HEK293T (cell line): ENCODE results near the gene DNAH17.

ENCODE experiments used
- CTCF ChIA-PET: fragments of 350-600 bp; formaldehyde crosslinking; extraction: SDS; loops from one replicate; lab custom pipeline; 2021; ENCODE audit warnings: antibody characterized with exemption, inconsistent platforms; lab: Yijun Ruan, JAX
- POLR2A ChIA-PET: fragments of 350-600 bp; formaldehyde crosslinking; extraction: SDS; loops from one replicate; lab custom pipeline; 2020; ENCODE audit warnings: antibody characterized with exemption, inconsistent platforms; lab: Yijun Ruan, JAX
- DNase-seq: peaks from one replicate; pipeline ENCODE4 v3.0.0; 2012; ENCODE audit warnings: mixed read lengths; ENCODE audit errors: extremely low spot score
- ARNT ChIP-seq: fragments of 450-650 bp; IDR thresholded peaks from 2 replicates; pipeline ENCODE4 v1.6.1; 2017; ENCODE audit warnings: mild to moderate bottlenecking
- BHLHE40 ChIP-seq: fragments of 450-650 bp; IDR thresholded peaks from 2 replicates; pipeline ENCODE4 v1.6.1; 2016; ENCODE audit warnings: mild to moderate bottlenecking, moderate library complexity, borderline replicate concordance
- CTBP1 ChIP-seq: fragments of 450-650 bp; IDR thresholded peaks from 2 replicates; pipeline ENCODE4 v1.6.1; 2016; ENCODE audit warnings: borderline replicate concordance
- ELF4 ChIP-seq: fragments of 450-650 bp; IDR thresholded peaks from 2 replicates; pipeline ENCODE4 v1.6.1; 2017; ENCODE audit warnings: antibody characterized with exemption
- FOXA1 ChIP-seq: fragments of 450-650 bp; IDR thresholded peaks from 2 replicates; pipeline ENCODE4 v1.6.1; 2016; ENCODE audit warnings: mild to moderate bottlenecking
- FOXK2 ChIP-seq: fragments of 450-650 bp; IDR thresholded peaks from 2 replicates; pipeline ENCODE4 v1.6.1; 2016; ENCODE audit warnings: mild to moderate bottlenecking
- FOXM1 ChIP-seq: fragments of 450-650 bp; IDR thresholded peaks from 2 replicates; pipeline ENCODE4 v1.6.1; 2017; ENCODE audit warnings: mild to moderate bottlenecking, borderline replicate concordance
- HDGF ChIP-seq: fragments of 450-650 bp; IDR thresholded peaks from 2 replicates; pipeline ENCODE4 v1.6.1; 2017; ENCODE audit warnings: antibody characterized with exemption, borderline replicate concordance
- L3MBTL2 ChIP-seq: fragments of 450-650 bp; conservative IDR thresholded peaks from 2 replicates; pipeline ENCODE4 v1.6.1; 2016; ENCODE audit warnings: mild to moderate bottlenecking
- LEF1 ChIP-seq: fragments of 450-650 bp; IDR thresholded peaks from 2 replicates; pipeline ENCODE4 v1.6.1; 2017; ENCODE audit warnings: mild to moderate bottlenecking, borderline replicate concordance
- NFRKB ChIP-seq: fragments of 450-650 bp; IDR thresholded peaks from 2 replicates; pipeline ENCODE4 v1.6.1; 2016; ENCODE audit warnings: mild to moderate bottlenecking, moderate library complexity
- SP1 ChIP-seq: fragments of 450-650 bp; IDR thresholded peaks from 2 replicates; pipeline ENCODE4 v1.6.1; 2017
- SUZ12 ChIP-seq: fragments of 450-650 bp; IDR thresholded peaks from 2 replicates; pipeline ENCODE4 v1.6.1; 2016; ENCODE audit warnings: mild to moderate bottlenecking
- TARDBP ChIP-seq: fragments of 450-650 bp; IDR thresholded peaks from 2 replicates; pipeline ENCODE4 v1.6.1; 2016
- ZNF384 ChIP-seq: fragments of 450-650 bp; IDR thresholded peaks from 2 replicates; pipeline ENCODE4 v1.6.1; 2016
- TF ChIP-seq, protein P1 (sequence below): fragments of 450-650 bp; IDR thresholded peaks from 2 replicates; pipeline ENCODE4 v1.6.1; 2016

DNAH17 gene

DNA sequence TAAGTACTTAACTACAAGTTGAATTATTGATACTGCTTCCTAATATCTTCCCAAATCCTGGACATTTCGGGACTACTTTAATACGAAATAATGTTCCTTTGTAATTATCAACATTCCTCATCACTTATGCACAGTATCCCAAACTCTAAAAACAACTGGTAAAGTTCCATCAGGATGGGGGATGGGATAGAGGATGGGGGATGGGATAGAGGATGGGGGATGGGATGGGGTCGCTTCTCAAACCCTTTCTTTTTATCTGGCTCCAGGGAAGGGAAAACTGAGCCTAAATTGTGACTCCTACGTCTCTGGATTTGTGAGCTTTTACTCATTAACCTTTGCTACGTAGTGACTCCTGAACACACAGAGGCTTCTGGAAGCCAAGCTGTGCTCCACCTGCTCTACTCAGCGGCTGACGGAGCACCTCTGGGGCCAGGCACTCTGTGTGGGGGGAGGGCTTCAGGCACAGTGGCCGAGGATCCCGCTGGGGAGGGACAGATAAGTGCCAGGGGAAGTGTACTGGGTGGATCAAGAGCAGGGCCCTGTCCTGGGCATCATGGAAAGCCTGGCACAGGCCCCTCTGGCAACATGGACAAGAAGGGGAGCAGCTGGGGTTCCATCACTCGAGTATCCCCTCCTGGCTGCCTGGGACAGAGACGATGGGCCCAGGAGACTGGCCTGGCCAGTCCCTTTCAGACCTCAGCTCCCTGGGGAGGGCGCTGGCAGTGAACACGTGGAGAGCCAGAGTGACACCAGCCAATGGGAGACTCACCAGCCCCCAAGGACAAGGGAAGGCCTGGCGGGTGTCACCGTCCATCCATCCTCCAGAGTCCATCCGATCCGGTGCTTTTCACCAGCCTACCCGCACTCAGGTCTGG is 142.5 kb downstream of the DNAH17 start:
- no peak for DNase-seq
- POLR2A ChIA-PET: no interaction called here
- CTCF ChIA-PET: interaction anchor here (0.6 to 1.6 kb wide), 2 partner anchors 10 to 72 kb away, joined by 3 to 4 read pairs; no protein-coding TSS in a partner anchor
- TF ChIP-seq HDGF: no peak
- TF ChIP-seq ARNT: no peak
- no peak for TF ChIP-seq BHLHE40
- TF ChIP-seq NFRKB: no peak
- no peak for TF ChIP-seq FOXA1
- TF ChIP-seq FOXM1: no peak

DNA sequence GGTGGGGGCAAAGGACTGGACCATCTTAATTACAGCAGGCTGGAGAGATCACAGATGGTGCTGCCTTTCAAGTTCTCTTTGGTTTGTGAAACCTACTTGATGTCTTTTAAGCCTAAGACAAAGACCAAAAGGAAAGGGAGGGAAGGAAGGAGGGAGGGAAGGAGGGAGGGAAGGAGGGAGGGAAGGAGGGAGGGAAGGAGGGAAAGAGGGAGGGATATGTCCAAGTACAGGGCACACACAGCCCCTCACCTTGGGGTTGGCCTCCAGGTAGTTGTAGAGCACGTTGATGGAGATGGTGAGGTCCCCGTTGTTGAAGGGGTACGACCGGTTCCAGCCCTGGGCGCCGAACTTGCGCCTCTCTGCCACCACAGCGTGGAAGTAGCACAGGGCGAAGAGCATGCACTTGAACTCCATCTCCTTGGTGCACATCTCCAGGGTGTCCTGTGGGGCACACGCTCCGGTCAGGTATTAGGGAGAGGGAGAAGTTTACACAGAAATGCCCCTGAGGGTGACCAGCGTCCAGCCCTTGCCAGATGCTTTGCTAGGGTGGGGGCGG is 143.3 kb downstream of the DNAH17 start:
- ChIA-PET CTCF (interaction anchor here (1.6 kb wide), 1 partner anchor 11 kb away, joined by 4 read pairs; no protein-coding TSS in a partner anchor), POLR2A (no interaction called here)
- DNase-seq: no peak
- TF ChIP-seq SP1 (no peak), SUZ12 (no peak), L3MBTL2 (no peak), HDGF (no peak), FOXK2 (no peak), ZNF384 (no peak), LEF1 (no peak), TARDBP (no peak), FOXM1 (no peak)

DNA sequence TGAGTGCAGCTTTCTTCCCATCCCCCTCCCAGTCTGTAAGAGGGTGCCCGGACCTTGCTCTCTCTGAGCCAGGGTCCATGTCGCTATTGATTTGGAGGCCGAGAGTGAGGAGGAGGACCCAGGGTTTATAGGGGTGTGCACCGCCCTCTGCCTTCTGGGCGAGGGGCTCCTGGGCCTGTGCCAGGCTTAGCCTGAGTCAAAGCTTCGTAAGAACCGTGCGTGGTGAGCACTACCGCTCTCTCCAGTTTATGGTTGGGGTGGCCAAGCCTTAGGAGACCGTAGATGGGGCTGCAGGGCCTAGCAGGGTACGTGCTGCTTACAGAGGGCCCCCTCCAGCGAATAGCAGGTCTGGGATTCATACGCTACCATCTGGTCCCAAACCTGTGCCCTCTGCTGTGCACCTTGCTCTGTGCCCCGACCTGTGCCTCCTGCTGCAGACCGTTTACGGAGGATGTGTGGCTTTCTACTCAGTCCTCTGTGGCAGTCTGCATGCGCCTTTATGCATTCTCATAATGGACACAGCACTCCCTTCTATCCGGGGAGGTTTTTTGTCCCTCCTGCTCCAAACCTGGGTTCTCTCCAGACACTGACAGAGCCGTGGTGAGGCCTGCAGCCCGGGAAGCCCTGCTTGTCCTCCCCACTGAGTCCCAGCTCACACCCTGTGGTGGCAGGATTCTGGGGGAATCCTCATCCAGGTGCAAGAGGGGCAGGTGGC is 144.0 kb downstream of the DNAH17 start:
- POLR2A ChIA-PET: no interaction called here
- CTCF ChIA-PET: interaction anchor here (1.6 kb wide), 1 partner anchor 12 kb away, joined by 4 read pairs; no protein-coding TSS in a partner anchor
- TF ChIP-seq ELF4 (no peak), ARNT (no peak), FOXA1 (no peak), SP1 (no peak), FOXM1 (no peak), TARDBP (no peak), SUZ12 (no peak), CTBP1 (no peak), L3MBTL2 (no peak), BHLHE40 (no peak)
- TF ChIP-seq, protein P1, sequence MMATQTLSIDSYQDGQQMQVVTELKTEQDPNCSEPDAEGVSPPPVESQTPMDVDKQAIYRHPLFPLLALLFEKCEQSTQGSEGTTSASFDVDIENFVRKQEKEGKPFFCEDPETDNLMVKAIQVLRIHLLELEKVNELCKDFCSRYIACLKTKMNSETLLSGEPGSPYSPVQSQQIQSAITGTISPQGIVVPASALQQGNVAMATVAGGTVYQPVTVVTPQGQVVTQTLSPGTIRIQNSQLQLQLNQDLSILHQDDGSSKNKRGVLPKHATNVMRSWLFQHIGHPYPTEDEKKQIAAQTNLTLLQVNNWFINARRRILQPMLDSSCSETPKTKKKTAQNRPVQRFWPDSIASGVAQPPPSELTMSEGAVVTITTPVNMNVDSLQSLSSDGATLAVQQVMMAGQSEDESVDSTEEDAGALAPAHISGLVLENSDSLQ: no peak
- no peak for DNase-seq

DNA sequence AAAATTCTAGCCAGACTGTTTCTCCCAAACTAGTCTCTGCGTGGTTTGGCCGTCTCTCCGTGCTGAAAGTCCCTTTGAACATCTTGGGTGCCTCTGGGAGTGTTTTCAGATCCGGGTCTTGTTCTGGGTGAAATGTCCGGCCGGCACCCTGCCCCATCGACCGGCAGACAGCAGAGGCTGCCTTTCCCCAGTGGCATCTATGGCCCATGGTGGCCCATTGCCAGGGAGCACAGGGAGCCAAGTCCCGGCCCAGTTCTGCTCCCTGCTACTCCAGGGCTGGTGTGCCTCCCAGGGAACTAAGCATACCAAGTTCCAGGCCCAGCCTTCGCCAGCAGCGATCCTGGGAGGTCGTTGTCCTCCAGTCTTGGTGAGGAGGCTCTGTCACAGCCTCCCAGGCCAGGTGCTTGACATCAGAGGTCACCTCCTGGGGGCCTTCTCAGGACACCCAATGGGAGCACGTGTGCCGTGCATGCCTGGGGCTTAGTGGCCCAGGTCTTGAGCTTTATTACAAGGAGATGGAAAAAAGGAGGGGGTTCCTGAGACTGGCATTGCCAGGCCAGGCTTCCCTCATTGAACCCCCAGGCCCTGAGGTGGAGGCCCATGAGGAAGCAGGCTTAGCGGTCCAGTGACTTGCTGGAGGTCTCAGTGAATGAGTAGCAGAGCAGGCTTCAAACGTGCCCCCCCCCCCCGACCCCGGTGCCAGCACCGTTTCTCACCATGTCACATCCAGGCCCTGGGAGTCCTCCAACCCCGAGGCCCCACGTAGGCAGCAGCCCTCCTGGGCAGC is 144.8 kb downstream of the DNAH17 start:
- no peak for DNase-seq
- ChIA-PET CTCF (interaction anchor here (0.7 to 1.1 kb wide), 2 partner anchors 11 to 192 kb away, joined by 4 read pairs; no protein-coding TSS in a partner anchor), POLR2A (no interaction called here)
- no peak for TF ChIP-seq SP1
- no peak for TF ChIP-seq FOXK2
- no peak for TF ChIP-seq ZNF384
- TF ChIP-seq SUZ12: no peak
- TF ChIP-seq FOXM1: no peak
- TF ChIP-seq ELF4: no peak
- TF ChIP-seq NFRKB: no peak
- TF ChIP-seq ARNT: no peak
- no peak for TF ChIP-seq TARDBP
- TF ChIP-seq CTBP1: no peak
- no peak for TF ChIP-seq HDGF
- no peak for TF ChIP-seq FOXA1
- TF ChIP-seq L3MBTL2: no peak
- TF ChIP-seq, protein P1: no peak
- TF ChIP-seq BHLHE40: no peak
- TF ChIP-seq LEF1: no peak

DNA sequence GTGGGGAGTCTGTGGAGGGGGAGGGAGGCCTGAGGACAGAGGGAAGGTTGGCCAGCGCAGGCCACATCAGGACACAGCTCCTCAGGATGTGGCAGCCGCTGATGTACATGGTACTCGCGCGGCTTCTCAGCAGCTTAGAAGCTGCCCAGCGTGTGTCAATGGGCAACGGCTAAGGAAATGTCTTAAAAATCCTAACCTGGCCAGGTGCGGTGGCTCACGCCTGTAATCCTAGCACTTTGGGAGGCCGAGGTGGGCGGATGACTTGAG is 145.6 kb downstream of the DNAH17 start:
- POLR2A ChIA-PET: no interaction called here
- TF ChIP-seq SUZ12: no peak
- no peak for TF ChIP-seq ELF4
- TF ChIP-seq, protein P1: no peak
- TF ChIP-seq HDGF: no peak
- TF ChIP-seq ZNF384: no peak
- no peak for TF ChIP-seq SP1
- TF ChIP-seq FOXK2: no peak
- no peak for TF ChIP-seq LEF1
- no peak for TF ChIP-seq NFRKB
- TF ChIP-seq FOXM1: no peak
- no peak for TF ChIP-seq CTBP1
- no peak for TF ChIP-seq L3MBTL2
- TF ChIP-seq FOXA1: no peak
- TF ChIP-seq ARNT: no peak
- no peak for TF ChIP-seq BHLHE40
- no peak for TF ChIP-seq TARDBP
- CTCF ChIA-PET: interaction anchor here (0.7 to 1.1 kb wide), 2 partner anchors 10 to 191 kb away, joined by 4 read pairs; no protein-coding TSS in a partner anchor
- DNase-seq: no peak
